GM18498 (cell line): ENCODE measurements around the gene MCL1.

Source experiments
- ATAC-seq: cut with Tn5 transposase; IDR thresholded peaks from one replicate; pipeline ENCODE4 v1.9.1; 2021; ENCODE audit warnings: mild to moderate bottlenecking, moderate library complexity; ENCODE audit not compliant: unreplicated experiment

The MCL1 gene

DNA sequence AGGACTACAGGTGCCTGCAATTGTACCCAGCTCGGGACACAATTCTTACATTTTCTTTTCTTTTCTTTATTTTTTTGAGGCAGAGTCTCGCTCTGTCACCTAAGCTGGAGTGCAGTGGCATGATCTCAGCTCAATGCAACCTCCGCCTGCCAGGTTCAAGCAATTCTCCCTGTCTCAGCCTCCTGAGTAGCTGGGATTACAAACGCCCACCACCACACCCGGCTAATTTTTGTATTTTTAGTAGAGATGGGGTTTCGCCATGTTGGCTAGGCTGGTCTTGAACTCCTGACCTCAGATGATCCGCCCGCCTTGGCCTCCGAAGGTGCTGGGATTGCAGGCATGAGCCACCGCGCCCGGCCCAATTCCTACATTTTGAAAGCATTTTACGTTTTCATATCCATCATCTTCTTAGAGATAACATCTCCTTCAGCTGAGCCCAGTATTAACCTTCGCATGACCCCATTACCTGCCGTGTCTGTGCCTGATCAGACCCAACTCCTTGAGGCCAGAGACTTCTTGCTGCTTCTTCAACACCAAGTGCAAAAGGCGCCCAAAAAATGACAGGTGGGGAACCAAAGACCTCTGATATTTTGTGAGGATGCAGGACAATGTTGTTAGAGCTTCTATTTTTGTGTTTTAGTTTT, 33.0 kb downstream of the MCL1 start:
- no peak for ATAC-seq

- ATAC-seq = no peak
Observed at GRCh38 chr1:150545486-150546032, 33.9 kb downstream of the MCL1 start.

DNA sequence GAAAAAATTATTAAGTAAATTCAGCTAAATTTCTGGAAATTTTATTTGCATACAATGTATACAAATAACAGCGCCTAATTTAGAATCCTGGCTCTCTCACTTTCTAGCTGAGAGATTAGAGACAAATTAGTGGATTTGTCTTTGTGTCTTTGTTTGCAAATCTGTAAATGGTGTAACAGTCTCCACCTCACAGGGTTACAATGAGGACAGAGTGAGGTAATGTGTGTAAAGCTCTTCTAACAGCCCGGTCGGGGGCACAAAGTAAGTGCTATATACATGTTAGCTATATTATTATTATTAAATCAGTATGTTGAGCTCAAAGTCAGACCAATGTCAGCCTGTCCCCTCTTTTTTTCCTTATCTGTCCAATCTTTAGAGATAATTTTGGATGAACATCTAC, 35.2 kb downstream of the MCL1 start:
- no peak for ATAC-seq

DNA sequence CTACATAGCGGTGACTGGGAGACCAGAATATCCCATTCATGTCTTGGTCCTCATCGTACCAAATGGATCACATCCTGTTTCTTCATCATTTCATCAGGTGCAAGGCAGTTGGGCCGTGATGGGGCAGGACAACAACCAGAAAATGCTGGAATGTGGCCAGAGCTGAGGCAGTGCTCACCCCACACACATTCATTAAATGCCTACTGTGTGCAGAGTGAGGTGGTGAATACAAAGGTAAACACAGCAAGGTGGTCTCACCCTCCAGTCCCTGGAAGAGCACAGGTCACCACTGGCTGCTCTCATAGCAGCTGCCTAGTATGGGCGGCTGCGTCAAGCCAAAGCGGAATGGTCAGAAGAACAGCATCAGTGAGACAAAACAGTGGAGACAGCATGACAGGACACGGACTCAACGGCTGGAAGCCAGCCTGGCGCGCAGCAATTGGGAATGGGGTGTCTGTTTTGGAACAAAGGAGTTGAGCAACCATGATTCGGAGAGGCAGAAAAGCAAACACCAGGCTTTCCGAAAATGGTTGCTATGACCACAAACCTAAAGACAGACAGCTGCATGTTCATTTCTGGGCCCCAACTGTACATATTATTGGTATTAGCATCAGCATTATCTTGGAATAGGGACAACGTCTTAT, 35.8 kb downstream of the MCL1 start:
- ATAC-seq = no peak

GRCh38 chr1:150537732-150538684, 41.4 kb downstream of the MCL1 start:
- ATAC-seq = no peak

DNA sequence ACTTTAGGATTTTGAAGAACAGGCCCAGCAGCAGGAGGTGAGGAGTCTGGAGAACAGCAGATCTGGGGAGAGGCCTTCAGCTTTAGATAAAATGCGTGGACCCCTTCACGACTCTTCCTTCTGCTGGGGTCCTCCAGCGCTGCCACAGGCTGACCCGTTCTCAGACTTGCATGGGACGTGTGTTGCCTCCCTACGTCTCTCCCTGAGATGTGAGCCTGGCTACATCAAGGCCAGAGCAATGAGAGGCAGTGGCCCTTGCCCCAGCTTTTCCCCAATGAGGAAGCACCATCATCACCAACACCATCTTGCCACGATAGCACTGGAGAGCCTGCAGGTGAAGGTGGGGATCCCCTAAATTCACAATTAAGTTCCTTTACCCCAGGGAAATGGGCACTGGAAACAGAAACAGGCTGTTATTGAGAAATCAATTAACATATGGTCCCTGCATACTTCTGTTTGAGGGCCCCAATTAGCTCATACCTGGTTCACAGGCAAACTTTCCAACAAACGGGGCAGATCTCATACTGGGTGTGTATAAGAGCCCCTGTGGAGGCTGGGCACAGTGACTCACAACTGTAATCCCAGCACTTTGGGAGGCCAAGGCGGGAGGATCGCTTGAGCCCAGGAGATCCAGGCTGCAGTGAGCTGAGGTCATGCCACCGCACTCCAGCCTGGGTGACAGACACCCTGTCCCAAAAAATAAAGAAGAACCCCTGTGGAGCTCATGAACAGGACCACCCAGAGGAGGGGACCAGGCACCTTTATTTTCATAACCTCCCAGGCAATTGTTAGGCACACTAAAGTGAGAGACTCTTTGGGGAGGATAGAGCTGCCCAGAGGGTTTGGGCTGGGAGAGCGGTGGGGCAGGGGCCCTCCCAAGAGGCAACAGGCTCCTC, 42.3 kb downstream of the MCL1 start:
- no peak for ATAC-seq

DNA sequence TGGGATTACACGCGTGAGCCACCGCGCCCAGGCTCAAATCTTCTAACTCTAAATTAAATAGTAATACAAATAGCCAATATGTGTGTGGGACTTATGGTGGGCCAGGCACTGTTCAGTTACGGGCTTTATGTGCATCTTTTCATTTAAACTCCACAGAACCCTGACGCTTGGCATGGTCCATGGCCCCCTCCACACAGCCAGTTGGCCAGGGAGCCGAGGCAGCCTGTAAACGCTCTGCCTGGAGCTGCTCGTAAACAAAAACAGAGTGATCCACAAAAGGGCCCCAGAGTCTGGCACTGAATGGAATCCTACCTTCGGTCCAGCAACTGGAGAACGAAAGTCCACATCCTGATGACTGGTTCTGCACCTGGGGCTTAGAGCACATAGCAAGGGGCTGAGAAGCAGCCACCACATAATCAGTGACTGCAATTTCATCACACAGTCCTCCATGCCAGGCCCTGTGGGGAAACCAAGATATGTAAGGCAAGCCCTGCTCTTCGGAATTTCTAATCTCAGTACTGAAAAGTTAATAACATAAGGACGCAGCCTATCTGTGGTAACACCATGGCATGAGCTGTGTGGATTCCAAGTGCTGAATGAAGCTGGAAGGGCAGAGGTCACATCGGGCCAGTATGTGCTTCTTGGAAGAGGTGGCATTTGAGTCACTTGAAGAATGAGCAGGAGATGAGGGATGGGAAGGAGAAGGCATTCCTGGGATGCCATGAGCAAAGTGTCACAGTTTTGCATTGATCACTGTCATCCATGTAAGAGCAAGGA, 43.7 kb downstream of the MCL1 start:
- ATAC-seq = no peak

- ATAC-seq = no peak
Observed at GRCh38 chr1:150534002-150534401, 45.4 kb downstream of the MCL1 start.

- no peak for ATAC-seq
Observed at GRCh38 chr1:150532860-150533259, 46.5 kb downstream of the MCL1 start.

- ATAC-seq = no peak
Observed at GRCh38 chr1:150530491-150531159, 48.8 kb downstream of the MCL1 start.

- no peak for ATAC-seq
Observed at GRCh38 chr1:150529017-150529416, 50.4 kb downstream of the MCL1 start.

- no peak for ATAC-seq
Observed at GRCh38 chr1:150528196-150528595, 51.2 kb downstream of the MCL1 start.

- ATAC-seq = no peak
Observed at GRCh38 chr1:150525348-150525747, 54.1 kb downstream of the MCL1 start.
